ENCODE results near the gene KRT86.
"Not testable (repeated sequence)": the region's sequence is repeated elsewhere in the genome, so short reads cannot be mapped to it uniquely, and the experiment has no call there.

Gene KRT86

GRCh38 chr12:52279422-52280318 is 5.2 kb downstream of the KRT86 start:
- Histone ChIP-seq H3K36me3 (replicated peaks) (no peaks in the 10 kb centered on the region), H3K27me3 (ENCODE audit: low read depth) (no peaks in the 10 kb centered on the region), H3K4me1 (peaks cover 20% of the 10 kb centered on the region), H3K4me3 (no peak overlapping the region), H3K9me3 (no peaks in the 10 kb centered on the region)
- in situ Hi-C loops (cut with MboI; ENCODE audit: low sequenced_read_pairs) = no loop called here
- no peak for DNase-seq (ENCODE audit: low spot score in 2 of 2)

- peak in 1 of 2 experiments; percentile 35 for DNase-seq (ENCODE audit: low spot score in 2 of 2)
- Histone ChIP-seq H3K4me1 (peaks cover 20% of the 10 kb centered on the region), H3K4me3 (no peak overlapping the region), H3K27me3 (ENCODE audit: low read depth) (no peaks in the 10 kb centered on the region), H3K36me3 (replicated peaks) (no peaks in the 10 kb centered on the region), H3K9me3 (no peaks in the 10 kb centered on the region)
- in situ Hi-C loops (cut with MboI; ENCODE audit: low sequenced_read_pairs) = no loop called here
These were observed 5.9 kb downstream of the KRT86 start for GRCh38 chr12:52280319-52280795.

GRCh38 chr12:52280796-52281560 is 6.5 kb downstream of the KRT86 start:
- Histone ChIP-seq H3K36me3 (replicated peaks) (no peaks in the 10 kb centered on the region), H3K4me3 (no peak overlapping the region), H3K9me3 (no peaks in the 10 kb centered on the region), H3K27me3 (ENCODE audit: low read depth) (no peaks in the 10 kb centered on the region), H3K4me1 (peaks cover 20% of the 10 kb centered on the region)
- in situ Hi-C loops (cut with MboI; ENCODE audit: low sequenced_read_pairs) = no loop called here
- DNase-seq (ENCODE audit: low spot score in 2 of 2) = peak in 1 of 2 experiments; percentile 39

- no peak for DNase-seq (ENCODE audit: low spot score in 2 of 2)
- Histone ChIP-seq H3K9me3 (no peaks in the 10 kb centered on the region), H3K36me3 (replicated peaks) (no peaks in the 10 kb centered on the region), H3K27me3 (ENCODE audit: low read depth) (no peaks in the 10 kb centered on the region), H3K4me1 (peaks cover 13% of the 10 kb centered on the region), H3K4me3 (no peak overlapping the region)
- in situ Hi-C loops (cut with MboI; ENCODE audit: low sequenced_read_pairs) = no loop called here
These were observed 10.2 kb downstream of the KRT86 start for GRCh38 chr12:52284562-52285171.

GRCh38 chr12:52285172-52285745 is 10.8 kb downstream of the KRT86 start:
- no peaks in the 10 kb centered on the region for H3K27me3 ChIP-seq (ENCODE audit: low read depth)
- DNase-seq (ENCODE audit: low spot score in 2 of 2) = no peak

GRCh38 chr12:52285851-52286530 is 11.5 kb downstream of the KRT86 start:
- Histone ChIP-seq H3K4me3 (no peak overlapping the region), H3K9me3 (no peaks in the 10 kb centered on the region), H3K27me3 (ENCODE audit: low read depth) (no peaks in the 10 kb centered on the region), H3K4me1 (no peaks in the 10 kb centered on the region; the same call in 1 of the 2 replicates), H3K36me3 (replicated peaks) (no peaks in the 10 kb centered on the region)
- in situ Hi-C loops (cut with MboI; ENCODE audit: low sequenced_read_pairs) = no loop called here
- DNase-seq (ENCODE audit: low spot score in 2 of 2) = no peak

More at GRCh38 chr12:52285172-52285745, 10.8 kb downstream of the KRT86 start:
- Histone ChIP-seq H3K4me1 (peaks cover 7% of the 10 kb centered on the region), H3K36me3 (replicated peaks) (no peaks in the 10 kb centered on the region), H3K4me3 (no peak overlapping the region), H3K9me3 (no peaks in the 10 kb centered on the region)
- in situ Hi-C loops (cut with MboI; ENCODE audit: low sequenced_read_pairs) = no loop called here

- H3K36me3 ChIP-seq (replicated peaks); H3K9me3 ChIP-seq; H3K27me3 ChIP-seq (ENCODE audit: low read depth); DNase-seq (ENCODE audit: low spot score in 2 of 2); H3K4me1 ChIP-seq; in situ Hi-C loops (cut with MboI; ENCODE audit: low sequenced_read_pairs); H3K4me3 ChIP-seq: not testable (repeated sequence)
These were observed 12.7 kb downstream of the KRT86 start for GRCh38 chr12:52286857-52287785.

- H3K9me3 ChIP-seq; H3K4me3 ChIP-seq; H3K27me3 ChIP-seq (ENCODE audit: low read depth); H3K4me1 ChIP-seq; H3K36me3 ChIP-seq (replicated peaks); in situ Hi-C loops (cut with MboI; ENCODE audit: low sequenced_read_pairs); DNase-seq (ENCODE audit: low spot score in 2 of 2): not testable (repeated sequence)
These were observed 13.7 kb downstream of the KRT86 start for GRCh38 chr12:52287816-52288805.

GRCh38 chr12:52290483-52291134 is 16.2 kb downstream of the KRT86 start:
- H3K4me1 ChIP-seq; DNase-seq (ENCODE audit: low spot score in 2 of 2); H3K27me3 ChIP-seq (ENCODE audit: low read depth); H3K4me3 ChIP-seq; in situ Hi-C loops (cut with MboI; ENCODE audit: low sequenced_read_pairs); H3K9me3 ChIP-seq; H3K36me3 ChIP-seq (replicated peaks): not testable (repeated sequence)

- Histone ChIP-seq H3K4me1 (no peaks in the 10 kb centered on the region), H3K9me3 (no peaks in the 10 kb centered on the region), H3K4me3 (no peak within 1 kb of the TSS), H3K36me3 (replicated peaks) (no peaks in the 10 kb centered on the region), H3K27me3 (ENCODE audit: low read depth) (peaks cover 5% of the 10 kb centered on the region; the same call in 1 of the 2 replicates)
- in situ Hi-C loops (cut with MboI; ENCODE audit: low sequenced_read_pairs) = no loop called here
- no peak for DNase-seq (ENCODE audit: low spot score in 2 of 2)
These were observed 17.0 kb downstream of the KRT86 start, which contains the start of gene KRT81 for GRCh38 chr12:52291267-52291935. TSS of gene KRT81 (minus strand) at chr12:52291534. CDS start at chr12:52291465, 69 bp downstream.

All from HAP-1 (cell line).